Stimulated activated CD4-positive, alpha-beta T cell treated with anti-CD3 and anti-CD28 coated beads, Interleukin-2, amount 100 ng/mL, for 48 hours (primary cell): ENCODE results near the gene THAP3.

Source experiments
- DNase-seq, 2 donors: peaks; one replicate each; pipeline ENCODE4 v3.0.0-alpha.2; 2020

The THAP3 gene

DNA sequence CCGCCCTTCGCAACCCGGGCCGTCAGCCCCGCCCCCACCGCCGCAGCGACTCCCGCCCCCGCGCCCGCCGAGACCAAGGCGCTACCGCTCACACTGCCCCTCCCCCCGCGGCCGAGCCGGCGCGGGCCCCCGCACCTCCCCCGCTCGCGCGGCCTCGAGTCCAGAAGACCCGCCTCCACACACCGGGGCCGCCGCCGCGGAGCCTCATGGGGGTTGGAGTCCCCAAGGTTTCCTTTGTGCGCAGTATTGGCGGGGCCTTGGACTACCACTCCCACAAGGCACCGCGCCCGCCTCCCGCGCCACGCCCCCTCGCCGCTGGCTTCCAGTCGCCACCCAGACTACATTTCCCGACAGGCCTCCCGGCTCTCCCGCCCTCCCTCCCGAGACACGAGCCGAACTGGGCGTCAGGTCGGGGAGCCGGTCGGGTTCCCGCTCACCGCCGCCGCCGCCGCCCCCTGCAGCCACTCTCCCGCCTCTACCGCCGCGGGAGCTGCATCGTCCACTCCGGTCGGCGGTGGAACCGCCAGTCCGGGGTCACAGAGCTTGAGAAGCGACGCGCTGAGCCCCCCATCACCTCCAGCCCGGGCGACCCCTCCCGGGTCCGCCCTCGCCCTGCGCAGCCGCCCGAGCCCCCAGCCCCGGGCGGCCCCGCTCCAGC, 11.2 kb upstream of the THAP3 start, which contains the start of gene PHF13:
TSS of gene PHF13 (plus strand) at position 371 of the 658 bp plus-strand sequence. CDS start 336 bp downstream, outside the sequence.
- peak; percentile 99 for DNase-seq

GRCh38 chr1:6614019-6614928, 10.4 kb upstream of the THAP3 start:
- DNase-seq: peak in 1 of 2 donors; percentile 45

GRCh38 chr1:6614929-6615785, 9.5 kb upstream of the THAP3 start:
- no peak for DNase-seq

GRCh38 chr1:6619045-6619444, 5.6 kb upstream of the THAP3 start:
- no peak for DNase-seq

DNA sequence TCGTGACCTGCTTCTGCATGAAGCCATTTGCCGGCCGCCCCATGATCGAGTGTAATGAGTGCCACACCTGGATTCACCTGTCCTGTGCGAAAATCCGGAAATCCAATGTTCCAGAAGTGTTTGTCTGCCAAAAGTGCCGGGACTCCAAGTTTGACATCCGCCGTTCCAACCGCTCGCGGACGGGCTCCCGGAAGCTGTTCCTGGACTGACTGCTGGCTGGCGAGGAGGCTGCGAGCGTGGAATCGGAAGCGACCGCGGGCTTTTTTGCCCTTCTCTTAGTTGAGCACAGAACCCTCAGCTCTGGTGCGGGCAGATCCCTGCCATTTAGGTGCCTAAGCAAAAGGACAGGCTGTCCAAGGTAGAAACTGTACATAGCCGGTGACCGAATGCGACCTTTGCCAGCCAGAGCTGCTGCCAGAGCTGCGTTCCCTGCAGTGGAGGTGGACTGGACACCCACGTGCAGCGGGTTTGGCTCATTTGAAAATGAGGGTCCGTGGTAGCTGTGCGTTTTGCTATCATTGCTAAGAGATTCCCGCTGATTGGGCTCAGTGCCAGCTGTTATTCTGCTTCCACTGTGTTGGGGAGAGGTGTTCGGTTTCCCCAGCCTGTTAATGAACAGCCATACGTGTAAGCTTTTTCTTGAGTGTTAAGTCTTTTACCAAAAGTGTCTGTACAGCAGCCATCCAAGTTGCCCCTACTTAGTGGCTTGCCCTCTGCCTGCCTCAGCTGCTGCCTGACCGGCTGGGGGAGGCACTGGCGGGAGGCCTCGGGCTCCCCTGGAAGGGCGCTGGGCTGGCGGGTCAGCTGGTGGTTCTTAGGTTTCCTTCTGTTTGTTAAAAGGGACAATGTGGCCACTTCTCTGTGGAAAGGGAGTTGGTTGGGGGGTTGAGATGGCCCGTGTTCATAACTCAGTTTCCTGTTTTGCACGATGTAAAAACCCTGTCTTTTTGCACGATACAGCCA, 3.0 kb upstream of the THAP3 start:
- DNase-seq: no peak

GRCh38 chr1:6622396-6623152, 2.1 kb upstream of the THAP3 start:
- no peak for DNase-seq

DNA sequence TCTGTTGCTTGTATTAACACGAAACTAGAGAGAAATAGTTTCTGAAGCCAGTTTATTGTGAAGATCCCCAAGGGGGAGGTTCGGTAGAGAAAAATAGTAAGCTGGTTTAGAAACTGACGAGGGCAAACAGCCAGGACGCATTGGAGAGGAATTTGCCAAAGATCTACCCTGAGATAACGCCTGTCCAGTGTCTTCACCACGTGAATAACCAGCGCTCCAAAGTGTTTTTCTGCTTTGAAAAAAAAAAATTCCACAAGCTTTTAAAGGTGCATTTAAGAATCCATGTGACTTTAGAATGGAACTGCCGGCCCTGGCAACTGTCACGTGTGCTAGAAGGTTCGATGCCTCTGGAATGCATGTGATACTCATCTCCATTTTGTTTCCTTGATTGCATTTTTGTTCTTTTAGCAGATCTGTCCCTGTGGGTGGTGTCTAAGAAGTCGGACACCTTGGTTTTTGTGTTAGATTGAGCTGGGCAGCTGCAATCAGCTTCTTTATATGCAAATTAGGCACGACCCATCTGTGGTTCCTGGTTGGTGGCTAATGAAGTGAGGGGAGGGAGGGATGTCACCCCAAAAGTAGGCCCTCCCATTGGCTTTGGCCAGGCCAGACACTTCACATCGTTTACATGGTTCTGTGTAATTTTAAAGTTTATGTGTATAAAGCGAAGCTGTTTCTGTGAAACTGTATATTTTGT, 1.3 kb upstream of the THAP3 start:
- DNase-seq: no peak

GRCh38 chr1:6625584-6626149, 999 bp downstream of the THAP3 start:
- peak in 1 of 2 donors; percentile 11 for DNase-seq

GRCh38 chr1:6627031-6627430, 2.4 kb downstream of the THAP3 start:
- no peak for DNase-seq

DNA sequence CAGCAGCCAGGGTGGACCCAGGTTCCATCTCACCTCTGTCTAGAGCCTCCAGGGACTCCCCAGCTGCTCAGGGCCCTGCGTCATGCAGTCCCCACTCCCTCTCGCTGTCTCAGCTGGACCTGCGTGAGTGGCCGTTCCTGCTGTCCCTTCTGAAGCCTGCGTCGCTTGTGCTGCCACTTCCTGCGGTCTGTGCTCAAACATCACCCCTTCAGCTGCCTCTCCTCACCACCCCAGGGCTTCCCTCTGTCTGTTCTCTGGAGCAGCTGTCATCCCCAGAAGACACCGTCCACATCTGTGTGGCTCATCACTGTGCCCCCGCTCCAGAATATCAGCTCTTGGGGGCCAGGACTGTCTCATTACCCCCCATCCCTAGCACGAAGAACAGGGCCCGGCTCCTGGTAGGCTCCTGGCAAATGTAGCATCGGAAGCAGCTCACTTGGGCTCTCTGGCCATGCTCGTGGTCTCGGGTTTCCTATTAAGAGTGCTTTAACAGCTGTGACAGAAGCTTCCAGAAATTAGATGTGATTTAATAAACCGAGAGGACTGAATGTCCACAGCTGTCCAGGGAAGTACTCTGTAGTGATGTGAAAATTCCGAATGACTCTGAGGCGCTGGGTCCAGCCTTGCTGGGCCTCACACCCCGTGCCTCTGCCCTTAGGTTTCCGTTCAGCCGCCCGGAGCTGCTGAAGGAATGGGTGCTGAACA, 3.3 kb downstream of the THAP3 start:
- DNase-seq: no peak

DNA sequence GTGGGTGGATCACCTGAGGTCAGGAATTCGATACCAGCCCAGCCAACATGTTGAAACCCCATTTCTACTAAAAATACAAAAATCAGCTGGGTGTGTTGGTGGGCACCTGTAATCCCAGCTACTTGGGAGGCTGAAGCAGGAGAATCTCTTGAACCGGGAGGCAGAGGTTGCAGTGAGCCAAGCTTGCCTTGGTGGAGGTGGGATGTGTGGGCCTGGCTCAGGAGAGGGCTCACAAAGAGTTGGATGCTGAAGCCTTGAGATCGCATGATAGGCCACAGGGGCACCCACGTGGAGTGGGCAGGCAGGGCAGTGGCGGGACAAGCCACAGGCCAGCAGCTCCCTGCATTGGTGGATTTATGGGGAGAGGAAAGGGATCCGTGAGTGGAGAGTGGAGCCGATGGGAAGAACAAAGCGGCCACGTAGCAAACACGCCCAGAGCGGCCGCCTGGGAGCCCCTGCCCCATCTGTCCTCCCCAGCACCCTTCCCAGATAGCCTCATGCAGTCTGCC, 4.4 kb downstream of the THAP3 start:
- DNase-seq: no peak

- no peak for DNase-seq
Observed at GRCh38 chr1:6630027-6630426, 5.4 kb downstream of the THAP3 start.

DNA sequence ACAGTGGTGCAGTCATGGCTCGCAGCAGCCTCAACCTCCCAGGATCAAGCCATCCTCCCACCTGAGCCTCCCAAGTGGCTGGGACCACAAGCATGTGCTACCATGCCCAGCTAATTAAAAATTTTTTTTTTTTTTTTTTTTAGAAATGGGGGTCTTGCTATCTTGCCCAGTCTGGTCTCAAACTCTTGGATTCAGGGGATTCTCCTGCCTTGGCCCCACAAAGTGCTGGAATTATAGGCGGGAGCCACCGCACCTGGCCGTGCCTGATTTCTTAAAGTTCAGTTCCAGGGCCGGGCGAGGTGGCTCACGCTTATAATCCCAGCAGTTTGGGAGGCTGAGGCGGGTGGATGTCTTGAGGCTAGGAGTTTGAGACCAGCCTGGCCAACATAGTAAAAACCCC, 6.4 kb downstream of the THAP3 start:
- DNase-seq: no peak

DNA sequence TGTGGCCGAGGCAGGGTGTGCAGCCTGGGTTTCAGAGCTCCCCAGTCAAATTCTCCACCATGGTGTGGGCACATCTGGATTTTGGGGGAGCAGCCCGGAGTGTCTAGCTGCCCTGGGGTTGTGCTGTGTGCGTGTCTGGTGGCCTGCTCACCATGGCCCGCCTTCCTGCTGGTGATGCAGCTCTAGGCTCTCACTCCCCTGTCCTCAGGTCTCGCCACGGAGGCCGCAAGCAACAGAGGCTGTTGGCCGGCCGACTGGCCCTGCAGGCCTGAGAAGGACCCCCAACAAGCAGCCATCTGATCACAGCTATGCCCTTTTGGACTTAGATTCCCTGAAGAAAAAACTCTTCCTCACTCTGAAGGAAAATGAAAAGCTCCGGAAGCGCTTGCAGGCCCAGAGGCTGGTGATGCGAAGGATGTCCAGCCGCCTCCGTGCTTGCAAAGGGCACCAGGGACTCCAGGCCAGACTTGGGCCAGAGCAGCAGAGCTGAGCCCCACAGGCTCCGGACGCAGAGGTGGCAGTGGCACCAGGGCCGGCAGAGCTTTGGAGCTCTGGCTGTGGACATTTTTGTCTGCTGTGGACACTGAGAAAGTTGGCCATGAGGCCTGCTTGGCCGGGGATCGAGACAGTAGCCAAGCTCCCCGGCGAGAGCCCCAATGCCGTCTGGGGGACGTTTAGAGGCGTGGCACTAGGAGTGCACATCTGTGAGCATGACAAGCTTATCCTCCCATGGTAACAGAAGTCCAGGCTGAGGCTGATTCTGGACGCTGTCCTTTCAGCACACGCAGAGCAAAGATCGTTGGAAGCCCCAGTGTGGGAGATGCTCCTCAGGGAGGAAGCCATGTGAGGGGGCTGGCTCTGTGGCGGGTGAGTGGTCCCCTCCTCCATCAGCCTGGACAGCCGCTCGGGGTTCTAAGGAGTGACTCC, 8.2 kb downstream of the THAP3 start:
- DNase-seq: no peak

GRCh38 chr1:6634371-6635052, 9.8 kb downstream of the THAP3 start:
- DNase-seq: peak; percentile 24 to 33

GRCh38 chr1:6635161-6635909, 10.7 kb downstream of the THAP3 start:
- DNase-seq: no peak
